H4 (cell line): ENCODE data around the gene MEST. TPM values are rescaled to one million over a fixed set of nuclear protein-coding genes. Genes with fewer than 3 reads are reported as not detected.
"Not testable (repeated sequence)": the region's sequence is repeated elsewhere in the genome, so short reads cannot be mapped to it uniquely, and the experiment has no call there.

ENCODE experiments used
- DNase-seq: peaks from one replicate; pipeline ENCODE4 v3.0.0-alpha.2; 2015; ENCODE audit warnings: low spot score
- total RNA-seq: library from RNA; depleted of rRNA; stranded (reverse); fragments of >200 nt; shearing (Covaris generic); gene quantifications from 2 replicates; pipeline ENCODE4 v1.2.3, GENCODE V29; 2014

Gene MEST
- total RNA-seq, 1 experiment from 2014 or later: 0.06 TPM

- no peak for DNase-seq
These were observed 8.9 kb upstream of the MEST start for GRCh38 chr7:130483031-130483430.

DNA sequence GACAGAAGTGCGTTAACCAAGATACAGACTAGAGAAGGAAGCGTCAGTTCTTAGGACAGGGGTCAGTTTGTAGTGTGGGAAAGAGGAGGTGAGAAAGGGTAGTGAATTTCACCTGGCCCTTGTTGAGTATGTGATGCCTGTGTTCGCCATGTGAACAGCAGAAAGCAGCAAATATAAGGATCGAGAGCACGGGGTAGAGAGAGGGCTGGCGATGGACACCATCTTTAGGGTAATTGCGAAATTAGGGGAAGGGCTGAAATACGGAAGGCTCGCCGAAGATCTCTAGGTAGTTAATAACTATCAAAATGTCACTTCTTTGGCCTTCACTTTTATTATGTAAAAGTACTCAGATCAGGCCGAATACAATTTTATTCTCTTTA lies 6.2 kb upstream of the MEST start:
- DNase-seq: no peak

- DNase-seq: no peak
These were observed 5.6 kb upstream of the MEST start for GRCh38 chr7:130486114-130486953.

DNA sequence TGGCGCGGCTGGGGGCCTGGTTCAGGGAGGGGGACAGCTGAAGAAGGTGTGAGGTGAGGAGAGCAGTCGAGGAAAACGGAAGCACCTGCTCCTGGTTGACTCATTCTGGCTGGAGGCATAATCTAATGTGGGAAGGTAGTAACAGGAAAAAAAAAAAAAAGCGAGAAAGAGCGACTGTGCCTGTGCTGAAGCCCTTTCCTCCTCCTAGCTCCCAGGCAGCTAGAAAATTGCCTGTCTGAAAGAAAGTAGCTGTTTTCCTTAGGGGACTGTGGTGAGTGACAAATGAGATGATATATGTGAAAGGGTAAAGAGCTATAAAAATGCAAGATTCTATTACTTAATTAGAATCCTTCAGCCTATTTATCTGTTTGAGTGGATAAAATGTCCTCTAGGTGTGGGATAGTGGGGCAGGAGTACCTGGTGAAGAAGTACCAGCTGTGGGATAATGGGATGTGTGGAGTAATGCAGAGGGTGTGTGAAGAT lies 4.9 kb upstream of the MEST start:
- no peak for DNase-seq

GRCh38 chr7:130488392-130489139 lies 3.3 kb upstream of the MEST start:
- DNase-seq: no peak

GRCh38 chr7:130489140-130489983 lies 2.5 kb upstream of the MEST start:
- no peak for DNase-seq

- no peak for DNase-seq
These were observed 1.5 kb upstream of the MEST start for GRCh38 chr7:130490311-130490791.

DNA sequence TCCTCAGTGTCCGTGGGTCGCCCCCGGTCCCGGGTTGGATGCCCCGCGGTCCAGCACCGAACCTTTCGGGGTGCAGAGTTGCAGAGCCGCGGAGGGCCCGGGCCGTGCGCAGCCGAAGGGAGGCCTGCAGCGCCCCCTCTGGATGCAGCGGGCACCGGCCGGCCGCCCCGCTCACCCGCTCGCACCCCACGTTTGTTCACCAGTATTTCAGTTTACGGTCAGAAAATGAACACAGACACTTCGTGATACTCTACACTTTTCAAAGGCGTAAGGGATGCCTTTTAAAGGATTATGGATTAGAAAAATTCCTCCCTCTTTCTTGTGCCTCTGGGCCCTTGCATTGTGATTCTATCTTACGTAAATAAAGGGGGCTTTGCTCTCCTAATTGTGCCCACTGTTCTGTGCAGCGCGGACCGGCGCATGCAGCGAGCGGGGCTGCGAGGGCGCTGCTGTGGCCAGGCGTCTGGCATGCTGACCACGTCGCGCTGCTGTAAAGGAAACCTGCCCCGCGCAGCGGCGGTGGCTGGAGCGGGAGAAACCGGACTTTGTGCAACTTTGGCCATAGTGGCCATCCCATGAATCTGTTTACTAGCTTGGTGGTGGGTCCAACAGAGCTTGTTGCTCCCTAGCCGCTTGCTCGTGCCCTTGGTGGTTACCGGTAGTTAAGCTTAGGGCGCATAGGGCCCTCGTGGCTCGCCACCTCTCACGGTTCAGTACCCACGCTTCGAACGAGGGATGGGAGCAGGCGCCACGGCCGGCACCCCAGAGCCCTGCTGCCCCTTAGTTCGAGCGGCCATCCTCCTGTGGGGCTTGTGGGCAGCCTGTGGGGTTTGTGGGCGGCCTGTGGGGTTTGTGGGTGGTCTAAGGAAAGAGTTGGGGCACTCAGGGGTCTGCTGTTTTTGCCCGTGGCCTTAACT lies 739 bp upstream of the MEST start:
- no peak for DNase-seq

DNA sequence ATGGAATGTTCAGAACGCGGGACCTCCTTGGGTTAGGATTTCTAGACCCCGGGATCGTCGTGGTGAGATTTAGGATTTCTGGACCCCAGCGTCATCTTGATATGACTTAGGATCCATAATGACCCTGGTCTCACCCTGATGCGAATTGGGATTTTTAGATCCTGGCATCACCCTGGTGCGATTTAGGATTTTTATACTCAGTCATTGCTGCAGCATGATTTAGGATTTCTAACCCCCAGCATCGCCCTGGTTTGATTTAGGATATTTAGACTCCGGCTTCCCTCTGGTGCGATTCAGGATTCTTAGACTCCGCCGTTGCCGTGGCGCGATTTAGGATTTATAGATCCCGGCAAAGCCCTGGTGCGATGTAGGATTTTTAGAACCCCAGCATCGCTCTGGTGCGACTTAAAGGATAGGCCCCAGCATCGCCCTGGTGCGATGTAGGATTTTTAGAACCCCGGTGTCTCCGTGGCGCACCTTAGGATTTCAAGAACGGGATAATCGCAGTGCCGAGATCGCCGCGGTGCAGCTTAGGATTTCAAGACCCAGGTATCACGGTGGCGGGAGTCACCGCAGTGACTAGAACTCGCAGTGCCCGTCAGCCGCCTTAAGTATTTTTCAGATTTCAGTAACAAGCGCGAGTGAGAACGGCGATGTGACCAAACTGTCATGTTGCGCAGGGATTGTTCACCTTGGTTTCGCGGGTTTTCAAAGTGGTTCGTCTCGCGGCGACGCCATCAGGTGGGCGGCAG lies 814 bp downstream of the MEST start:
- DNase-seq: no peak

DNA sequence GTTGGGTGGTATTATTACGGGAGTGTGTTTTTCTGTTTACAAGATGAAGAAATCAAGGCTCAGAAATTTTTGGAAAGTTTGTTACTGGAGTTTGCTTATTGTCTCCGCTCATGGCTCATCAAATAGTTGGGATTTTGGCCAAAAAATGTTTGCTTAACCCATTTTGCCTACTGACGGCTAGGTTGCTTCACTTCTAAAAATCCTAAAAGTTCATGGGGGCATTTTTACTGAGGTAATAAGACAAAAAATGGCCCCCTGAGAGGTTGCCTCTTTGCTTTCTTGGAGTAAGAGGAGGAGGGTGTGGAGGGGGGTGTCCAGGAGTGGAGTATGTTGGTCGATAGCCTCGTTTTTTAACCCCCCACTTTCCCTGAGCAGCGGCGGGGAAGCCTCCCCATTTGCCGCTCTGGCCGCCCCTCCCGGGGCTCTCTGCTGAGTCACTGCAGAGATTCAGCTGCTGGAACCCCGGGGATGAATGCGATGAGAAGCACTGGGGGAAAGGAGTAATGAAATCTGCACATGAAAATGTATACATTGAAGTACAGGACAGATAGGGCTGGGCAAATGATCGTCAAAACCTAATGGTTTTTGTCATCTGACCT lies 1.5 kb downstream of the MEST start:
- no peak for DNase-seq

DNA sequence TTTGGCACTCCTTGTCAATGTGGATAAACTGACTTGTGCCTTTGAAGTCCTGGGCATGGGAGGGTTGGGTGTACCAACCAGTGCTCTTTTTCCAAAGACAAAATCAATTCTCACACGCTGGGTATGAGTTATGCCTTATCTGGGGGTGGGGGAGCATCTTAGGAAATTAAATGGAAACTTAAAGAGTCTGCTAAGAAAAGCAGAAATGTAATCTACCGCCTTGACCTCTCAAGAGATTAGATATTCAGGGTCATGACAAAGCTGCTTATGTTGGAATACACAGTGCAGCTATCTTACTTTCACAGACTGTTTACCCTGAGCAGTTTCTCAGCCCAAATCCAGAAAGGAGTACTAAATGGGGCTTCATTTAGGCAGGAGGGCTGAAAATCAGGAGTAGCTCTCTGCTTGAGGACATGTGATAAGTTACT lies 2.6 kb downstream of the MEST start:
- no peak for DNase-seq

DNA sequence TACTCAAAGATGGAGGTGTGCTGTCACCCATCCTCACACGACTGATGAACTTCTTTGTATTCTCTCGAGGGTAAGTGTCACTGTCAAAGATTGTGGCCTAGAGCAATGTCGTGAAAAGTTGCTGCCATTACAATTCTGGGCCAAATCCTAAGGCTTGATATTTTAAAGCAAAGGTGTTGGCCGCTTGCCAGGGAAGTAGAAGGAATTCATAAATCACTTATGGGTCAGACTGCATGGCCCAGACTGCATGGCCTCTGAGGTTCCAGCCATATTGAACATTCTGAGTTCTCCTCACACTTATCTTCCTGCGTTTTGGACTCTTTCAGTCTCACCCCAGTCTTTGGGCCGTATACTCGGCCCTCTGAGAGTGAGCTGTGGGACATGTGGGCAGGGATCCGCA lies 8.6 kb downstream of the MEST start:
- DNase-seq: no peak

DNA sequence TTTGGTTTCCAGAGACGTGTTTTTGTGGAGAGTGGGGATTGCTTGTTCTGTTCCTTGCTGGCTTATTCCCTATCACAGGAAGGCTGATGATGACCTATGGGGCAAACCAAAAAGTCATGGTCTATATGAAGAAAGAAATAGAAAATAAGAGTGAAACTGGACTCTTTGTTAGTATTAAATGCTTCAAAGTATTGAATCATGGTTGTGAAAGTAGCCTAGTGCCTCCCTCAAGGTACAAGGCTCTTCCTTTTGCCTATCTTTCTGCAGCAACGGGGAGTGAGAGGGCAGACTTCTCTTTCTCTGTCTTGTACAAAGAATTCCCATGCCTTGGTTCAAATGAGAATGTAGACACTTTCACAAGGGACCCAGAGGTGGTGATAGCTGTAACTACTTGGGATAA lies 9.0 kb downstream of the MEST start:
- DNase-seq: no peak

- no peak for DNase-seq
These were observed 13.9 kb downstream of the MEST start for GRCh38 chr7:130505753-130506152.

DNA sequence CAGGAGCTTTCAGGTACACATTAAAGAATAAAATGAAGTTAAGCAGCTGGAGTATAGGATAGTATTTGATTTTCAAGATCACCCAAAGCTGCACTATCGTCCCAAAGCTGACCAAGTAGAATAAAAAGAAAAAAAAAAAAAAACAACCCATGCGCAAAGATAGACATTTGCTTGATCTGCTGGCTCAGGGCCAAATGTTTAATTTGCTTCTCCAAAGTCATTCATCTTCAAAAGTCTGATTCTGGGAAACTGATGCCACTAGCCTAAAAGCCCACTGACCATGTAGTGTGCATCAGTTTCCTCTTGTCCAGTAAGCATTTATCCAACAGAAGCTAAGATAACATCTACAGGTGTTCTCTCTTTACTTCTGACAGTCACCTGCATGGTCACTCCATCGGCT lies 14.5 kb downstream of the MEST start:
- DNase-seq: no peak

GRCh38 chr7:130512038-130512437 lies 20.2 kb downstream of the MEST start:
- not testable (repeated sequence) for DNase-seq

DNA sequence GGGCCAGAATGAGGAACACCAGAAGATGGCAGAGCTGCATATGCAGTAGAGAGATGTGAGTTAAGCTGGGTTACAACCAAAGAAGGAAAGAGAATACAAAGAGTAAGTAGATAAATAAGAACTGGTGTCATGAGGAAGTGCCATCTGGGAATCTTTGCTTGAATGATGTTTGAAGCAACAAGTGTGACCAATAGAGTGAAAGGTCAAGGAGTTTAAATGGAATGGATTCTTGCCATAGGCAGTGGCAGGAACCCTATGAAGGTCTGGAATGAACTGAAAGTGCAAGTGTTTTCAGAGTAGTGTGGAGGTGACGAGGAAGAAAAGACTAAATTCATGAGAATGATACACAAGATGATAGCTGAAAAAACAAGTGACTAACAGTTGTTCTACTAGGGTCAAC lies 21.6 kb downstream of the MEST start:
- DNase-seq: no peak

- no peak for DNase-seq
These were observed 23.6 kb downstream of the MEST start for GRCh38 chr7:130515315-130516040.
